GM15510 (cell line): ENCODE results near the gene RPA1.

Source experiments
- POLR2A ChIP-seq: IDR thresholded peaks from 3 replicates; pipeline ENCODE4 v1.6.1; 2011; ENCODE audit warnings: borderline replicate concordance; ENCODE audit not compliant: insufficient read length; ENCODE audit errors: extremely low read depth

RPA1 gene

DNA sequence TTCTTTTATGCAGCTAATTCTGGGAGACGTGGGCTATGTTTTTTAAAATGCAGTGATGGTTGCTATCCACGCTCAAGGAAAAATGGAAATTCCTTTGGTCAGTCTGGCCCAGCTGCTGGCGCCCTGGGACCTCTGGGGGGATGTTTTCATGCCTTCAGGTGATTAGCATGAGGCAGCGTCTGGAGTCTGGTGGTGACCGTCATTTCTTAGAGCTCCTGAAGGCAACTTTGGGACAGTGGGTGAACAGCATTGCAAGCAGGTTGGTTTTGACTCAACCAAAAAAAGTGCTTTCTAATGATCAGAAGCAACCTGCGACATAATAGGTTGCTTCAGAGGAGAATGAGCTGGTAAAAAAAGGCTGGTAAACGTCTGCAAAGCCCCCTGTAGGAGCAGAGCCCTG lies 82.3 kb downstream of the RPA1 start:
- TF ChIP-seq POLR2A = no peak

DNA sequence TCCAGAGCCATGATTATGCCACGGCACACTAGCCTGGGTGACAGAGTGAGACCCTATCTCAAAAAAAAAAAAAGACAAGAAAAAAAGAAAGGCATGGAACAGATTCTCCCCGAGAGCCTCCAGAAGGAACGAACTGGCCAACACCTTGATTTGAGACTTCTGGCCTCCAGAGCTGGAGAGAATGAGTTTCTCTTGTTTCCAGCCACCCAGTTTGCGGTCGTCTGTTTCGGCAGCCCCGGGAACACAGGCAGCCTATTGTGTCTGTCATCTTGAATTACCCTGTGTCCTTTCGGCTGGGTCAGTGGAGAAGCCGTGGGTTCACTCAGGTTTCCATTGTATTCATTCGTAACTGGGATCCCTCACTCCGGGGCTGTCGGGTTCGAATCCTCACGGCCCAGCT lies 83.9 kb downstream of the RPA1 start:
- no peak for TF ChIP-seq POLR2A

DNA sequence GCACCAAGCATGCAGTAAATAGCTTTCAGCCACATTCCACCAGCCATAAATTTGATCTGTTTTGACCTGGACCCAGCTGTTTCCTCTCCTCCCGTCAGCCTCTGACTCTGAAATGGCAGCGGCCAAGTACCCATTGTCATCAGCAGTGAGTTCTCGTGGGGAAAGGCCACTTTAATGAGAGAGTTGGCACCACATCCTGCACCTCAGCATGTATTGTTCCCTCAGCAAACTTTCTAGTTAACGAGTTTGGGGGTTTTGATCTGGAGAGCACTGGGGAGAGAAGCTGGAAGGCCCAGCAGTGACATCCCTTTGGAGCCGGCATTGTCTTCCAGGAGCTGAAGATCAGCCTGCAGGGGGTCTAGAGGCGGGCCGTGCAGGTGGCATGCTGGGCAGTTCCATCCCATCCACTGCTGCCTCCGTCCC lies 84.9 kb downstream of the RPA1 start:
- no peak for TF ChIP-seq POLR2A

DNA sequence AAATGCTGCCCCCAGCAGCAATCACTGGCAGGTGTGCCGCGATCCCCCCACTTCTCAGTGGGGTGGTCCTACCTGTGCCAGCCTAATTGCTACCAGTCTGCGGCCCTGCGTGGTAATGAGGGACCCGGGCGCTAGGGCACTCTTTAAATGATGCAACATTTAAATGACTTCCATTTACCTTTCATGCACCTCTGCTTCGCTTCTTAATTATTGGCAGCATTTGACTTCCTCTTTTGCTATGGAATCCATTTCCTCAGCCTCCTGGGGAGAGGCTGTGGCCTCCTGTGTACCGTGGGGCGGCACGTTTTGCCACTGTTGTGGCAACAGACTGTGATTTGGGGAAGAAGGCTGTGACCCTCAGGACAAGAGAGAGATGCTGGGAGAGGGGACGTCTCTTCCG lies 86.1 kb downstream of the RPA1 start:
- TF ChIP-seq POLR2A = no peak

DNA sequence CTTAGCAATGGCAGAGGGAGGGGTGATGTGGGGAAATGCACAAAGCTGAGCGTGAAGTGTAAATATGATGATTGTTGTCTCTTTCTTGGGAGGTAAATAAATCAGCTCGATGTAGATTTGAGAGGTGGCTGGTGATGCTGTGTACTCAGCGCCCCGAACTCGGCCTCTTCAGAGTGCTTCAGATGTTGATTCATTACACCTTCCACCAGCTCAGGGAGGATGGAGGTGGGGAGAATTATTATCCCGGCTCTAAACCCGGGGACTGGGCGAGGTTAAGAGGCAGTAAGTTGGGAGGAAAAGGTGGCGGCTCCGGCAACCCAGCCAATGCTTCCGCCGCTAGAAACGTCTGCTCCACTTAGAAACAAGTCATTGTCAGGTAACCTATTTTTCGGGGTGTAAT lies 86.5 kb downstream of the RPA1 start:
- TF ChIP-seq POLR2A = no peak

DNA sequence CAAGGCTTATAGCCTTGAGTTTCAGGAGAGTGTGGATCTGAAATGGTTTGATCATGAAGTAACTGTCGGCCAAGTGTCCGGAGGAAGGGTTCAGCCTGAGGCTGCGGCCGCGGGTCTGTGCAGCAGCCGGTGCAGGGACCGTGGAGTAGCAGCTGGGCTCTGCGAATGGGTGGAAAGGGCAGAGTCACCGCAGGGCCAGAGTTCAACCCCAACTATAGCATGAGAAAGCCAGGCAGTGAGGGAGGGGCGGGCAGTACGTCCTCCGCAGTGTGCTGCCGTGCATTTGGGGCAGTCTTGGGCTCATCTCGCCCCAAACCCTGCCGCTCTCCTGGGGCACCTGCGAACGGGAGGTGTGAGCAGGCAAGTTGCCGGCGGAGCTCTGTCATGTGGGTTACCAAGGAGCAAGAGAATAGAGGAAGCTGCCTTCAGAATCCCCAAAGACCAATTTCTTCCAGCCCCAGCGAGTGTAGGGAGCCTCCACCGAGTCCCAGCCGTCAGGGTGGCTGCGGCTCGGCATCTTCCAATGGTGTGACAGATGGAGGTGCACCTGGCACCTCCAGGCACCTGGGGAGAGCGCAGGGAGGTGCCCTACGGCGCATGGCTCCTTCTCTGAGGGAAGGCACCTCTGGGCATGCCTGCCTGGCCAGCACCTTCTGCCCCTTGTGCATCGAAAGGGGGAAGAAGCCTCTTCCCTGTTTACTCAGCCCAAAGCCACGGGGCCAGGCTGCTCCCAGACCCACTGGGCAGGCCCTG lies 87.3 kb downstream of the RPA1 start:
- TF ChIP-seq POLR2A = no peak

DNA sequence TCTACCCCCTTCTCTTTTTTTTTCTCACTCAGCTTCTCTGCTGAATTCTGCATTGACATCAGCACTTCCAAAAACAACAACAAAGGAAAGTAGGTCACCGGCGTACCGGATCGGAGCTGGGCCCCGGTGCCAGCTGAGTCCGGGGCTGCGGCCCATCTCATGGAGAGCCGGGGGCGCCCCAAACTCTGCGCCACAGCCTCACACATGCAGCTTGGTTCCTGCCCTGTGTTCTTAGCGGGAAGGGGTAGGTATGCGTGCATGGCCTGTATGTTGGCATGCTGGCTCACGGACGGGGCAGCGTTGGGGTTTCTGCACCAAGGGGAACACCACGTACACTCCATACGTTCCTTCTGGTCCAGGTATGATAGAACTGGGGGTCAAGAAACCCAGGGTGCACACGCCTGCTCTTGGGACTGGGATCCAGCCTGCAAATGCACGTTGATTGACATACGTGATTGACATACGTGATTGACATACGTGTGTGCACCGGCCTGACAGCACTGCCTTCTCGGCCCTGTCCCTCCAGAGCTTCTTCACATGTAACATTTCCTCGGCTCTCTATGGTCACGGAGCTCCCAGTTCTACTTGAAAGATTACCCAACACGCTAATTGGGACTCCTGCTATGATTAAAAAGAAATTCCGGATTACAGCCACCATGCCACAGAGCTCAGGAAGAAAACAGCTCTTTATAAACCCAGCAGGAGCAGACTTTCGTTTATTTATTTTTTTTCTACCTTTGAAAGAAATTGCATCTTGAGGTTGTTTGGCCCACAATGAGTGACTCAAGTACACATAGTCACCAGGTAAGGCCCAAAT lies 88.7 kb downstream of the RPA1 start:
- TF ChIP-seq POLR2A = no peak

DNA sequence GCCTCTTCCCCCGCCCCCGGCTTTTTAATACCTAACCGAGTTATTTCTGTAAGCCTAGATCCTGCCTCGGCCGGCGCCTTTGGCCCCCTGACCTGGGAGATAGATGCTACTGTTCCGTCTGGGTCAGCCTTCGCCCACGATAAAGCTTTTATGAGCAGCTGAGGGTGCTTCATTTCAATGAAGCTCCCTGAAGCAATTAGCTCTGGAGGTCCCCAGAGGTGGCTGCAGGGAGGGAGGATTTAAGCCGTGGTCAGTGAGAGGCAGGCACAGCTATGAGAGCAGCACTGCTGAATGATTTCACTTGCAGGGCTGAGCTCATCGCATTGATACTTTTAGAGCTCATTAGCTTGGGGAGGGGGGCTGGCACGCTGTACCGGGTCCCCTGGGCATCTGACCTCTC lies 89.4 kb downstream of the RPA1 start:
- no peak for TF ChIP-seq POLR2A

DNA sequence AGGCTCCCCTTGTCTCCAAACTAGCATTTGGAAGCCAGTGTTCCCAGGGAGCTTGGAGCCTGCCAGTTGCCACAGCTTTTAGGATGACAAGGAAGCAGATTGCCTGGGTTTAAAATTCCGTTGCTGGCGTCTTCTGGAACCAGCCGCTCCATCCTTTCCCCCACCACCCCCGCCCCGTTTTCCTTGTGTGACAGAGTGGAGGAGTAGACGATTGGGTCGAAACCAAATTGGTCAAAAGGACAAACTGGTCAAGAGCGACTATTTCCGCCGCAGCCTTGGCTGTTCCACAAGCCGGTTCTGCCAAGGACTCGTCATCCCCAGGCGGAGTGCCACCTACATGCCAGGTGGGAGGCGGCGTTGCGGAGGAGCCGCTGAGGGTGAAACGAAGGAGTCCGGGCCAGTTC lies 91.1 kb downstream of the RPA1 start:
- no peak for TF ChIP-seq POLR2A

DNA sequence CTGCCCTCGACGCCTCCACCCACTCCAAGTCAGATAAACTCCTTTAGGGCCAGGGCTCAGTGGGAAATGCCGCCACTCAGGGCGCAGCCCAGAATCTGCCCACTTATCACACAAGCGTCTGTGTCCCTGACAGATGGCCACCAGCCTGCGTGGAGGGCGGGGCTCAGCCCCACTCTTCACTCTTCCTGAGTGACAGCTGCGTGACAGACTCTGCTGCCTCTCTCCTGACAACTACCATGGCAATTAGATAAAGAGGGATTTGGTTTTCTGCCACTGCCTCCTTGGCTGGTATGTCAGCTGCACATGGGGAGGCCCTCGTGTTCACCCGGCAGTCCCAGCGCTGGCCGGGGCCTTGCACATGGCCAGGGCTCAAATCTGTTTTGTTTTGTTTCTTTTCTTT lies 99.2 kb downstream of the RPA1 start:
- TF ChIP-seq POLR2A = no peak

DNA sequence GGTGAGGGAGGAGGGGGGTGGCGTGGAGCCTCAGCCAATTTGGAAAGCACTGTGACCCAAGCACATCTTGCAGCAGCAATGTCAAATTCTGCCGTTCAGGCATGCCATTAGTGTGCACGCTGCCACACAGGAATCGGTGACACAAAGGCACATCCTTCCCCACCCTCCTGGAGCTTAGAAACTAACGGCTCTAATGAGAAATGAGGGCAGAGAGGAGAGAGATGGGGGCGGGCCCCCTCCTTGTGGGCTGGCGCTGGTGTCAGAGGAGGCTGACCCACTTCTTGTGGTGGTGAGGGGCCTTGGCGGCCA lies 100.5 kb downstream of the RPA1 start:
- no peak for TF ChIP-seq POLR2A

DNA sequence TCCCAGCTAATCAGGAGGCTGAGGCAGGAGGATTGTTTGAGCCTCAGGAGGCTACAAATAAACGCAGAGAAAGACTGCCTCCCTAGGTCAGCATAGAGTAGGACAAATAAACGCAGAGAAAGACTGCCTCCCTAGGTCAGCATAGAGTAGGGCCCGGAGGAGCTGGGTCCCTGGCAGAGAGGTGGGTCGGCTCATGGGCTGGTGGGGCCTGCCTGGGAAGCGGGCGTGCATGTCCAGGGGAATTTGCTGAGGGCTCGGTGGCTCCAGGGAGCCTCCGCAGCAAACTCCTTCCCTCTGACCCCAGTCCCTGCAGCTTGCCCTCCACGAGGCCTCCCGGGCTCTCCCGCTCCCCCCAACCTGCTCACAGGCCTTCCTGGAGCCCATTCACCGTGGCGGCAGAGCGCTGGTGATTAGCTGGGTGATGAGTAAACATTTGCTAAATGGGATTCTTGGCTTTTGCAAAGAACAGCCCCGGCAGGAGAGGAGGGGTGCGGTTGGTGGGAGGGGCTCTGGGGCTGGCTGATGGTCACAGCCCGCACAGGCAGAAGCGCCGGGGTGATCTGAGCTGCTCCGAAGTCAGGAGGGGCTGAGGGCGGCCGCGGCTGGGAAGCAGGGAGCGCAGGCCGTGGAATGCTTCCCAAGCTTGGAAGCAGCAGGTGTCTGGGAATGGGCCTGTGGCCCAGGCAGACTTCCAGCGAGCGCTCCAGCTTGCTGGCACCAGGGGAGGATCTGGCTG lies 102.2 kb downstream of the RPA1 start:
- TF ChIP-seq POLR2A = no peak

DNA sequence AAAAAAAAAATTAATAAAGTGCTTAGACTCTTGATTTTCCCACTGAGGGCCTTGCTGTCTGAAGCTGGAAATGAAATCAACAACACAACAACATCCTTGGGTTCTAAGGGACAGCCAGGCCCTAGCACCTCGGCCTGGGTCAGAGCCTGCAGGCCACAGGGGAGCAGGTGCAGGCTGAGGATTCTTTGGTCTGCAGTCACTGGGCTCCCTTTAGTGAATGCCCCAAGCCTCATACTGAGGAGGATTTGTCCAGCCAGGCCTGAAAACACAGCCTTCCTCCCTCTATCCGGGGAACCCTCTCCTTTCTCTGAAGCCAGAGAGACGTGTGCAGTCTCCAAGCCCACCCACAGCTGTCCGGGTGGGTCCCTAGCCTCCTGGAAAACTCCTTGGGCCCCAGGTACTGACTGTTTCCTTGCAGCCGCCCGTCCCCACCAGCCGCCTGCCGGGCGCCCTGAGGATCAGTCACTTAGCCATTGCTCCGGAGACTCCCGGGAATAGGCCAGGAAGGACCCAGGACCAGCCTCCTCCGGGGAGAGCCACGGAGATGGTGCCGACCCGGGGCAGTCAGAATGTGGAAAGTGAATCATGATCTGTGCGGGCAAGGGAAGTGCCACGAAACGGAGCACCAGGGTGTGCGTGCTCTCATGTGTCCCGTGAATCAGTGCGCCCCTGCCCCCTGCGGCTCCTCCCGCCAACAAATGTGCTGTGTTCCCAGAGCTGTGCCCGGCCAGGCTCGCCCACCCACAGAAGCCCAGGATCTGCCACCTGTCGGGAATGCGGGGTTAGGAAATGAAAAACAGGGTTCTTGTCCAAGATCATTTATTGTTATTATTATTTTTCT lies 104.3 kb downstream of the RPA1 start:
- no peak for TF ChIP-seq POLR2A

DNA sequence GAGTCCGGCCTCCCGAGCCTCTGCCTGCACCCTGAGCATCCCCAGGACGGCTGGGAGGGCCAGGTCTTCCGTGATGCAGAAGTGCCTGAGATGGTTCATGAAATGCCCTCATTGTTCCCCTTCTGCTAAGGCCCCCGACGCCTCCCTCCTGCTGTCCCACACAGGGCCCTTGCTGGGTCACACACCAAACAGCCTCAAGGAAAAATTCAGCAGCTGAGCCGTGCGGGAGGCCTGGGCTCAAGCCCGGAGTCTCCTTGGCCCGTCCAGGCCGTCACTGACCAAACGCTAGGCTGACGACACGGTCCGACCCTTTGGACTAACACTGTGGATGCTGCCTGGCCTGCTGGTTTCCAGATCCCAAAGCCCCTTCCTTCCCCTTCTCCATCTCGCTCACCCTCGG lies 105.1 kb downstream of the RPA1 start:
- TF ChIP-seq POLR2A = no peak

DNA sequence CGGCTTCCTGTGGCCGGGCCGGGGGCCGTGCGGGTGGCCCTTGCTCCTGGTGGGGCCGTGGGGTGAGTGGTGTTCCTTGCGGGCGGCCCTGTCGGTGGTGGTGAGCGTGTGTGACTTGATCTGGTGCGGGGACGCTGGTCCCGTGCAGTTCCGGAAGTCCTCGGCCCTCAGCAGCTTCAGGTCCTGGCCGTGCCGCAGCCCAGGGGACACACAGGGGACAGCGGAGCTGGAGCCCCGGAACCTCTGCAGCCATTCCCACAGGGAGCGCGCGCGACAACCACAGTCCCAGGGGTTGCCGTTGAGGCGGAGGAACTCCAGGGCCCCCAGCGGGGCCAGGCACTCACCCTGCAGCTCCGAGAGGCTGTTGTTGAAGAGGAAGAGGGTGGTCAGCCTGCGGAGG lies 107.0 kb downstream of the RPA1 start:
- no peak for TF ChIP-seq POLR2A
